ENCODE results near the gene GKAP1.
"Not testable (repeated sequence)": the region's sequence is repeated elsewhere in the genome, so short reads cannot be mapped to it uniquely, and the experiment has no call there.

The GKAP1 gene

GRCh38 chr9:83817356-83818278 lies at the start of gene GKAP1:
GKAP1 (minus strand) TSS chr9:83817769; CDS start chr9:83806517, 11,252 bp downstream.
- peak; percentile 19 to 35 for DNase-seq

DNA sequence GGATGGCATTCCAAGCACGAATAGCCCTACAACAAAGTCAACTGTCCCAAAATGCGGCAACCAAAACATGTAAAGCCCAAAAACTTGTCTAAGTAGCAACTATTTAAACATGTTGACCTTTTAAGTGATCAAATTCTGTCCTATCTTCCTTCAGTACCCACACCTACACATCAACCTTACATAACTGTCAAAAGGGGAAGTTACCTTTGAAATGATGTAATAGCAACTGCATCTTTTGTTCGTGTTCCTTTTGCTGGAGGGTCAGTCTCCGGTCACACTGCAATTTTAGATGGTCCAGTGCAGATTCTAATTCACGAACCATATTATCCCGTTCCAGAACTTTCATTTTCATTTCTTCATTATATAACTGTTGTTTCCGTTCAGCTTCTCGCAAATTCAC lies 32.3 kb upstream of the GKAP1 start:
- DNase-seq, result peak in 1 of 2 donors; percentile 10

DNA sequence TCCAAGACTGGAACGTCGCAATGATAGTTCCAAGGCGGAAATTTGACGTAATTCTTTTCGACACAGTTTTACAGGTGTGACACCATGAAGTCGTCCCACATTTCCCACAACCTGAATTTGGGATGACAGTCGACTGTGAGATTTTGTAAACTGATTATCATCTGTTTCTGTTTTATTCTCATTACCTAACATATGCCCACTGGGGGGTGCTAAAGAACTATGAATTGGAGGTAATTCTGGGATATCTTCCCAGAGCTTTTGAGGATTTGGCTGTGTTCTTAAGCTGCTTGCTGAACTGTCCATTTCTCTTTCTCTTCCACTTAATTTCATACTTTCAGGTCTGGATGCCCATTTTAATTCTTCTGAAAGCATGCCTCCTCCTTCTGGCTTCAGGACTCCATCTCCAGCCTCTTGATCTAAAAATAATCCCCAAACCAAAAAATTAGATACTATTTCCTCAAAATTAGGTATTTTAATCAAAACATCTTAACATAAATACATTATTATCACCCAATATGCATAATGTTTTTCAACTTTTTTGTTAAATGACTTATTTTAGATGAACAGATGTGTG lies 19.6 kb upstream of the GKAP1 start:
- not testable (repeated sequence) for DNase-seq

DNA sequence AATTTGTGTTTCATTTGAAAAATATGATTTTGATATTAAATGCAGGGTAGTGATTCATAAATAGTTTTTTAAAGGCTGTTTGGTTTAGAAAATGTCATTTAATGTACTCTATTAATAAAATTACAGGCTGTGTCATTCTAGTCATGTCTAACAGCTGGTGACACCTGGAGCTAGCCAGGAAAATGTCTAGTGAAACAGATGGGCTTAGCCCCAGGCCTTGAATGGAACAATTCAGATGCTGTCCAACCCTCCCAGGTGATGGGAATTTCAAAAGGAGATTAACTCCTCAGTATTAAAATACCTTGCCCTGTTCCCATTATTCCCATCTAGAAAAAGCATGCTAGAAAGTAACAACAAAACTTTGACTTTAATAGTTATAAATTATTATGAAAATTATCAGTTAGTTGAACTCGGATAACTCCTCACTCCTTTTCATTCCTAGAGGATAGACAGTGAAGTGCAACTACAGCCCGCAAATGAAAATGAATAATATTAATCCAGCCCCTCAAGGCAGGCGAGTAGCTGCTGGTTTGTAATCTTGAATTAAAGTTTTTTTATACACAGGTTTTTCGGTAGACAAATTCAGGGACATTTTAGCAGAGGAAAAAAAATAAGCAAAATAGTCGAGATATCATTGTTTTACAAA lies 13.0 kb upstream of the GKAP1 start:
- DNase-seq, result not testable (repeated sequence)

GRCh38 chr9:83824986-83825623 lies 7.5 kb upstream of the GKAP1 start:
- DNase-seq, result not testable (repeated sequence)

DNA sequence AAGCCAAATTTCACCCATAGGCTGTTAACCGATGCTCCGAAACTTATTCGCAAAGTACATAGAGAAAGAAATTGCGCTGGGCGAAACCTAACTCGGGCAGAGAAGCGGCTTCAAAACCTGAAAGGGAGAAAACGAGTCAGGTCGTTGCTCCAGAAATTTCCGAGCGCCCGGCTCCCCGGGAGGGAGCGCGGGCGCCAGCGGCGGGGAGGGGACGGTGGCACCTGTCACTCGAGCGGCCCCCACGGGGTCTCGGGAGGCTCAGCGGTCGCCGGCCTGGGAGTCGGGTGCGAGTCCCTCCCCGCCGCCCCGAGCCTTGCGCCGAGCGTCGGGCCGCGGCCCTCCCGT lies 586 bp downstream of the GKAP1 start:
- DNase-seq, result not testable (repeated sequence)

- DNase-seq, result not testable (repeated sequence)
Measured at GRCh38 chr9:83815120-83815519, 2.4 kb downstream of the GKAP1 start.

- DNase-seq, result not testable (repeated sequence)
Measured at GRCh38 chr9:83809213-83809612, 8.4 kb downstream of the GKAP1 start.

GRCh38 chr9:83804454-83804853 lies 13.1 kb downstream of the GKAP1 start:
- not testable (repeated sequence) for DNase-seq

GRCh38 chr9:83803941-83804340 lies 13.6 kb downstream of the GKAP1 start:
- DNase-seq, result not testable (repeated sequence)

DNA sequence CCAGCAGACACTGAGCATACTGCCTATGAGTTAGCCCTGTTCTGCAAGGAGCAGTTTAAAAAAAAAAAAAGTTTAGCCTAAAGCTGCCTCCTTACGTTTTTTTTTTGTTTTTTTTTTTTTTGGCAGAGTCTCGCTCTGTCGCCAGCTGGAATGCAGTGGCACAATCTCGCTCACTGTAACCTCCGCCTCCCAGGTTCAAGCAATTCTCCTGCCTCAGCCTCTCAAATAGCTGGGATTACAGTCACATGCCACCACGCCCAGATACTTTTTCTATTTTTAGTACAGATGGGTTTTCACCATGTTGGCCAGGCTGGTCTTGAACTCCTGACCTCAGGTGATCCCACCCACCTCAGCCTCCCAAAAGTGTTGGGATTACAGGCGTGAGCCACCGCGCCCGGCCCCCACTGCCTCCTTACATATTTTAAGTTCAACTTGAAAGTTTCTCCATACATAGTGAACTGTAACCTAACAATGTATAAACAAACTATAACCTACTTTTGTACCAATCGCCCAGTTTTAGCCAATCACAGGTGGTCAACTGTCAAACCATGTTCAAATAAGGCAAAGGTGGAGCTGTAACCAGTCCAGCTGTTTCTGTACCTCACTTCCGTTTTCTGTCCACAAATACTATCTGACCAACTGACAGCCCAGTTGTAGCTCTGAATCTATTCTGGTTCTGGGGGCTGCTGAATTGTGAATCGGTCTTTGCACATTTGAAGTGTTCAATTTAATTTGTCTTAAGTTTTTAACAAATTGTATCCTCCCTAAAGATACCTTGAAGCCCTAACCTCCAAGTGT lies 17.1 kb downstream of the GKAP1 start:
- DNase-seq, result no peak

DNA sequence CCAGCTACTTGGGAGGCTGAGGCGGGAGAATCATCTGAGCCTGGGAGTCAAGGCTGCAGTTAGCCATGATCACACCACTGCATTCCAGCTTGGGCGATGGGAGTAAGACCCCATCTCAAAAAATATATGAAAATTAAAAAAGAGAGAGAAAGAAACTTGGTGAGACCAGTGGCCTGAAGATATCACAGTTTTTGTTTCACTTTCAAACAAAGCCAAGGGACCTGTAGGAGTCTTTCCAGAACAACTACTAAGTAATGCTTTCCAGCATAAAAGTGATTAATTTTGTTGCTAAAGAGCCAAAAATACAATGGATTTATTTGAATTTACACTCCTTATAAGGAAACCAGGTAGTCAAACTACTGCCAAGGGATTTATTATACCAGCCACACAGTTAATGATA lies 23.5 kb downstream of the GKAP1 start:
- DNase-seq, result no peak

GRCh38 chr9:83792746-83793145 lies 24.8 kb downstream of the GKAP1 start:
- peak; percentile 7 to 18 for DNase-seq

DNA sequence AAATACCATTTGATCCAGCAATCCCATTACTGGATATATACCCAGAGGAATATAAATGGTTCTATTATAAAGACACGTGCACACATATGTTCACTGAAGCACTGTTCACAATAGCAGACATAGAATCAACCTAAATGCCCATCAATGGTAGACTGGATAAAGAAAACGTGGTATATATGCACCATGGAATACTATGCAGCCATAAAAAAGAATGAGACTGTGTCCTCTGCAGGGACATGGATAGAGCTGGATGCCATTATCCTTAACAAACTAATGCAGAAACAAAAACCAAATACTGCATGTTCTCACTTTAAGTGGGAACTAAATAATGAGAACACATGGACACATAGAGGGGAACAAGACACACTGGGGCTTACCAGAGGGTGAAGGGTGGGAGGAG lies 39.4 kb downstream of the GKAP1 start:
- no peak for DNase-seq

DNA sequence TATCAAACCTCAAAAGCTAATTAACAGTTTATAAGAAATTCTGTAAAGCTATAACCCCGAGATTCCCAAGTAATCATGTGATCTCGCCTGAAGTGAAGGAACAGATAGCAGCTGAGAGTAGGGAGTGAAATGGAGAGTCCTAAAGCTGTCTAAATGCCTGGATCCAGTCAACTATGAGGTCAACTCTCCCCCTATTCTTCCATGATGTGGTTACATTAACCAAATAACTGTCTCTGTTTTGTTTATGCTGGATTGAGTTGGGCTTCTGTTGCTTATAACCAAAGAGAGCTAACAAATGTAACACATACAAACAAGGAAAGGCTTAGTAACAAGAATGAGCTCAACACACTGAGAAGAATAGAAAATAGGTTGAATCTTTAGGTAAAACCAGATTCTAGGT lies 41.6 kb downstream of the GKAP1 start:
- DNase-seq, result no peak

DNA sequence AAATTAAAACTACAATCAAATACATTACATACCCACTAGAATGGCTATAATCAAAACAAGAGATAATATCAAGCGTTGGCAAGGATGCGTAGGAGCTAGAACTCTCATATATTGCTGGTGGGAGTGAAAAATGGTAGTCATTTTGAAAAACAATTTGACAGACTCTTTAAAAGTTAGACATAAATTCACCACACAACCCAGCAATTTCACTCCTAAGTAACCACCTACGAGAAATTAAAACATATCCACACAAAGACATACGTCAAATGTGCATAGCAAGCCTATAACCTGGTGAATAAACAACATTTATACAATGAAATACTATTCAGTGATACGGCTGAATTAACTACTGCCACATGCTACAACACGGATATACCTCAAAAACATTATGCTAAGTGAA lies 44.7 kb downstream of the GKAP1 start:
- DNase-seq, result no peak

DNA sequence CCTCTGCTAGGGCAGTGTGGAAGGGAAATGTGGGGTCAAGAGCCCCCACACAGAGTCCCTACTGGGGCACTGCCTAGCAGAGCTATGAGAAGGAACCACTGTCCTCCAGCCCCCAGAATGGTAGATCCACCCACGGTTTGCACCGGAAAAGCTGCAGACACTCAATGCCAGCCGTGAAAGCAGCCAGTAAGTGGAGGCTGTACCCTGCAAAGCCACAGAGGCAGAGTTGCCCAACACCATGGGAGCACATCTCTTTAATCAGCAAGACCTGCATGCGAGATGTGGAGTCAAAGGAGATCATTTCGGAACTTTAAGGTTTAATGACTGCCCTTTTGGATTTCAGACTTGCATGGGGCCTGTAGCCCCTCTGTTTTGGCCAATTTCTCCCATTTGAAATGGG lies 52.2 kb downstream of the GKAP1 start:
- no peak for DNase-seq

GRCh38 chr9:83754383-83754977 lies 63.1 kb downstream of the GKAP1 start:
- no peak for DNase-seq

GRCh38 chr9:83749706-83750105 lies 67.9 kb downstream of the GKAP1 start:
- DNase-seq, result no peak

GRCh38 chr9:83744206-83744605 lies 73.4 kb downstream of the GKAP1 start:
- DNase-seq, result no peak

DNA sequence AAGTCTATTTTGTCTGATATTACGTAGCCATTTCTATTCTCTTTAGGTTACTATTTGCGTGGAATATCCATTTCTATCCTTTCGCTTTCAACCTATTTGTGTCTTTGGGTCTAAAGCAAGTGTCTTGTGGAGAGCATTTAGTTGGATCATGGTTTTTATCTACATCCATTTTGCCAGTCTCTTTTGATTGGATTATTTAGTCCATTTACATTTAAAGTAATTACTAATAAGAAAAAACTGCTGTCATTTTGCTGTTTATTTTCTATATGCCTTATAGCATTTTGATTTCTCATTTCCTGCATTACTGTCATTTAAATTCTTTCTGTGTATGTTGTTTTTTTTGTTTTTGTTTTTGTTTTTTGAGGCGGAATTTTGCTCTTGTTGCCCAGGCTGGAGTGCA lies 83.8 kb downstream of the GKAP1 start:
- no peak for DNase-seq
